Esophagus squamous epithelium (tissue), 4 donors: ENCODE data around the gene SLC26A9.

Source experiments
- CTCF ChIP-seq, 6 experiments: fragments of 450-650 bp in 4 of 6; fragments of 200-600 bp in 2 of 6; sonication (generic) in 2 of 6; IDR thresholded peaks; one replicate each; pipeline ENCODE4 v1.5.1; 2016 to 2019; ENCODE audit warnings: antibody characterized with exemption in 6 of 6, mild to moderate bottlenecking in 4 of 6, moderate library complexity in 4 of 6
- POLR2A ChIP-seq, 4 donors: fragments of 450-650 bp; IDR thresholded peaks; one replicate each; pipeline ENCODE4 v1.6.1; 2017; ENCODE audit warnings: antibody characterized with exemption in 4 of 4, mild to moderate bottlenecking in 4 of 4, moderate library complexity in 3 of 4

GRCh38 chr1:205944525-205944924 is 1.3 kb upstream of the SLC26A9 start:
- TF ChIP-seq CTCF (IDR thresholded peaks at IDR 0.05), result no peak
- no peak for TF ChIP-seq POLR2A (IDR thresholded peaks at IDR 0.05)
